Measurements from ENCODE around the gene ZNF451. TPM values are rescaled to one million over a fixed set of nuclear protein-coding genes. Genes with fewer than 3 reads are reported as not detected.

Gene ZNF451
- total RNA-seq, 4 donors from 2014 or later = 51.1 to 62.8 (median 59.2) TPM

GRCh38 chr6:57072108-57072507 lies 17.9 kb upstream of the ZNF451 start:
- WGBS, 2 donors = 84 to 95% methylated on average over 3 of the region's 3 CpGs
- peaks cover 0 to 6% (median 0%) of the 10 kb centered on the region in 3 donors for H3K36me3 ChIP-seq
- no peak overlapping the region for H3K27ac ChIP-seq
- H3K4me1 ChIP-seq = no peaks in the 10 kb centered on the region
- H3K4me3 ChIP-seq = no peak overlapping the region
- H3K27me3 ChIP-seq = no peaks in the 10 kb centered on the region
- no peak for DNase-seq (ENCODE audit: low spot score in 2 of 2)
- no peak for TF ChIP-seq EP300 (IDR thresholded peaks at IDR 0.05)
- no peak for TF ChIP-seq CTCF (IDR thresholded peaks at IDR 0.05)
- TF ChIP-seq POLR2A (IDR thresholded peaks at IDR 0.05) = no peak
- no peaks in the 10 kb centered on the region for H3K9me3 ChIP-seq

GRCh38 chr6:57074383-57074782 lies 15.6 kb upstream of the ZNF451 start:
- 88 to 93% methylated on average over 8 of the region's 8 CpGs for whole genome bisulfite sequencing, 2 donors
- peaks cover 0 to 23% (median 0%) of the 10 kb centered on the region in 3 donors for H3K36me3 ChIP-seq
- TF ChIP-seq EP300 (IDR thresholded peaks at IDR 0.05) = no peak
- no peak for TF ChIP-seq POLR2A (IDR thresholded peaks at IDR 0.05)
- TF ChIP-seq CTCF (IDR thresholded peaks at IDR 0.05) = no peak
- H3K4me3 ChIP-seq = no peak overlapping the region
- no peaks in the 10 kb centered on the region for H3K9me3 ChIP-seq
- H3K27me3 ChIP-seq = no peaks in the 10 kb centered on the region
- no peak for DNase-seq (ENCODE audit: low spot score in 2 of 2)
- no peak overlapping the region for H3K27ac ChIP-seq
- no peaks in the 10 kb centered on the region for H3K4me1 ChIP-seq

- Histone ChIP-seq H3K27ac (no peak overlapping the region), H3K9me3 (peaks cover 0 to 4% (median 0%) of the 10 kb centered on the region in 4 donors), H3K4me3 (no peak overlapping the region), H3K36me3 (peaks cover 0 to 28% (median 0%) of the 10 kb centered on the region in 3 donors), H3K4me1 (no peaks in the 10 kb centered on the region), H3K27me3 (no peaks in the 10 kb centered on the region)
- no peak for TF ChIP-seq CTCF (IDR thresholded peaks at IDR 0.05)
- no peak for TF ChIP-seq POLR2A (IDR thresholded peaks at IDR 0.05)
- no peak for TF ChIP-seq EP300 (IDR thresholded peaks at IDR 0.05)
- no peak for DNase-seq (ENCODE audit: low spot score in 2 of 2)
These were observed 14.9 kb upstream of the ZNF451 start for GRCh38 chr6:57075092-57075491.

- Histone ChIP-seq H3K4me3 (no peak overlapping the region), H3K4me1 (no peaks in the 10 kb centered on the region), H3K9me3 (peaks cover 0 to 7% (median 0%) of the 10 kb centered on the region in 4 donors), H3K27ac (no peak overlapping the region), H3K36me3 (peaks cover 0 to 24% (median 0%) of the 10 kb centered on the region in 3 donors), H3K27me3 (no peaks in the 10 kb centered on the region)
- no peak for DNase-seq (ENCODE audit: low spot score in 2 of 2)
- TF ChIP-seq POLR2A (IDR thresholded peaks at IDR 0.05) (no peak), EP300 (IDR thresholded peaks at IDR 0.05) (no peak), CTCF (IDR thresholded peaks at IDR 0.05) (no peak)
- WGBS, 2 donors = 89 to 95% methylated on average over 1 of the region's 1 CpG
These were observed 11.3 kb upstream of the ZNF451 start for GRCh38 chr6:57078531-57079207.

GRCh38 chr6:57085471-57085870 lies 4.5 kb upstream of the ZNF451 start:
- no peak for DNase-seq (ENCODE audit: low spot score in 2 of 2)
- TF ChIP-seq EP300 (IDR thresholded peaks at IDR 0.05) (no peak), CTCF (IDR thresholded peaks at IDR 0.05) (no peak), POLR2A (IDR thresholded peaks at IDR 0.05) (no peak)
- 79% methylated on average over 2 of the region's 2 CpGs for WGBS, 2 donors

More at GRCh38 chr6:57085471-57085870, 4.5 kb upstream of the ZNF451 start:
- no peak overlapping the region for H3K27ac ChIP-seq
- H3K9me3 ChIP-seq = no peaks in the 10 kb centered on the region
- H3K27me3 ChIP-seq = no peaks in the 10 kb centered on the region
- peaks cover 0 to 7% (median 0%) of the 10 kb centered on the region in 4 donors for H3K4me1 ChIP-seq
- H3K4me3 ChIP-seq = no peak overlapping the region
- H3K36me3 ChIP-seq = no peaks in the 10 kb centered on the region

Data from tibial nerve (tissue), 4 donors.